H9 (cell line): ENCODE measurements around the gene TBX15. TPM values are rescaled to one million over a fixed set of nuclear protein-coding genes. Genes with fewer than 3 reads are reported as not detected.

ENCODE experiments used
- DNase-seq: peaks from one replicate; pipeline ENCODE4 v3.0.0-alpha.2; 2017
- H2AFZ ChIP-seq: one replicate; pipeline ENCODE4 v1.6.1; 2013; ENCODE audit warnings: mild to moderate bottlenecking, low read length, control low read depth, moderate library complexity
- H2AK5ac ChIP-seq: 2 replicates; pipeline ENCODE4 v1.6.1; 2013; ENCODE audit warnings: low read length, control low read depth, mixed read lengths; ENCODE audit not compliant: insufficient read length
- H2BK120ac ChIP-seq: one replicate; pipeline ENCODE4 v1.6.1; 2013; ENCODE audit warnings: low read depth, mild to moderate bottlenecking, low read length, control low read depth, inconsistent platforms; ENCODE audit not compliant: poor library complexity, severe bottlenecking
- H2BK12ac ChIP-seq: 2 replicates; pipeline ENCODE4 v1.6.1; 2013; ENCODE audit warnings: low read length, control low read depth, mixed read lengths, low read depth; ENCODE audit not compliant: insufficient read length
- H2BK15ac ChIP-seq: 2 replicates; pipeline ENCODE4 v1.6.1; 2013; ENCODE audit warnings: low read depth, low read length, control low read depth
- H2BK20ac ChIP-seq: one replicate; pipeline ENCODE4 v1.6.1; 2013; ENCODE audit warnings: low read depth, mild to moderate bottlenecking, low read length, control low read depth, inconsistent platforms; ENCODE audit not compliant: poor library complexity, severe bottlenecking
- H2BK5ac ChIP-seq: 2 replicates; pipeline ENCODE4 v1.6.1; 2013; ENCODE audit warnings: low read length, control low read depth, mixed read lengths; ENCODE audit not compliant: insufficient read length
- H3K14ac ChIP-seq: 2 replicates; pipeline ENCODE4 v1.6.1; 2013; ENCODE audit warnings: low read length, control low read depth; ENCODE audit not compliant: insufficient read depth
- H3K18ac ChIP-seq: 2 replicates; pipeline ENCODE4 v1.6.1; 2013; ENCODE audit warnings: low read depth, mild to moderate bottlenecking, mixed read lengths, low read length, control low read depth; ENCODE audit not compliant: insufficient read length
- H3K23ac ChIP-seq: 2 replicates; pipeline ENCODE4 v1.6.1; 2013; ENCODE audit warnings: low read length, control low read depth, mixed read lengths, low read depth; ENCODE audit not compliant: insufficient read length
- H3K23me2 ChIP-seq: 2 replicates; pipeline ENCODE4 v1.6.1; 2013; ENCODE audit warnings: low read depth, mild to moderate bottlenecking, mixed read lengths, low read length, control low read depth; ENCODE audit not compliant: insufficient read length, poor library complexity, severe bottlenecking
- H3K27ac ChIP-seq: 2 replicates; pipeline ENCODE4 v1.5.1; 2013; ENCODE audit warnings: low read length, control low read depth, mixed read lengths, low read depth; ENCODE audit not compliant: insufficient read length
- H3K27me3 ChIP-seq: 2 replicates; pipeline ENCODE4 v1.6.1; 2013; ENCODE audit warnings: low read length, control low read depth, inconsistent platforms; ENCODE audit not compliant: insufficient read depth
- H3K4ac ChIP-seq: 2 replicates; pipeline ENCODE4 v1.6.1; 2013; ENCODE audit warnings: low read depth, mild to moderate bottlenecking, control low read depth, inconsistent platforms, low read length, moderate library complexity
- H3K4me1 ChIP-seq: 2 replicates; pipeline ENCODE4 v1.6.1; 2013; ENCODE audit warnings: low read length, control low read depth, inconsistent platforms; ENCODE audit not compliant: insufficient read depth
- H3K4me2 ChIP-seq: 2 replicates; pipeline ENCODE4 v1.6.1; 2013; ENCODE audit warnings: low read length, control low read depth, mixed read lengths; ENCODE audit not compliant: insufficient read length, insufficient read depth
- H3K56ac ChIP-seq: 2 replicates; pipeline ENCODE4 v1.6.1; 2013; ENCODE audit warnings: low read depth, mild to moderate bottlenecking, mixed read lengths, low read length, control low read depth; ENCODE audit not compliant: insufficient read length
- H3K79me1 ChIP-seq: 2 replicates; pipeline ENCODE4 v1.6.1; 2013; ENCODE audit warnings: low read depth, mild to moderate bottlenecking, moderate library complexity, low read length, control low read depth, inconsistent platforms; ENCODE audit not compliant: insufficient read depth, poor library complexity, severe bottlenecking
- H3K79me2 ChIP-seq: 2 replicates; pipeline ENCODE4 v1.6.1; 2013; ENCODE audit warnings: low read length, control low read depth, inconsistent platforms; ENCODE audit not compliant: insufficient read depth
- H3K9ac ChIP-seq: 2 replicates; pipeline ENCODE4 v1.6.1; 2013; ENCODE audit warnings: low read length, control low read depth, mixed read lengths; ENCODE audit not compliant: insufficient read length; ENCODE audit errors: extremely low read depth
- H3K9me3 ChIP-seq: one replicate; pipeline ENCODE4 v1.6.1; 2013; ENCODE audit warnings: low read depth, low read length, inconsistent platforms; ENCODE audit not compliant: control insufficient read depth
- H3T11ph ChIP-seq: one replicate; pipeline ENCODE4 v1.6.1; 2013; ENCODE audit warnings: mild to moderate bottlenecking, low read length, control low read depth, inconsistent platforms
- H4K20me1 ChIP-seq: one replicate; pipeline ENCODE4 v1.6.1; 2013; ENCODE audit not compliant: control insufficient read depth, insufficient read length, insufficient read depth
- H4K5ac ChIP-seq: 2 replicates; pipeline ENCODE4 v1.6.1; 2013; ENCODE audit warnings: low read depth, mild to moderate bottlenecking, mixed read lengths, low read length, control low read depth; ENCODE audit not compliant: insufficient read length
- H4K8ac ChIP-seq: replicated peaks from 2 replicates; pipeline ENCODE4 v1.6.1; 2013; ENCODE audit warnings: low read length, control low read depth, mixed read lengths, low read depth; ENCODE audit not compliant: insufficient read length
- H4K91ac ChIP-seq: 2 replicates; pipeline ENCODE4 v1.6.1; 2013; ENCODE audit warnings: low read depth, mild to moderate bottlenecking, moderate library complexity, mixed read lengths, low read length, control low read depth; ENCODE audit not compliant: insufficient read length
- H3K27ac Mint-ChIP-seq, 3 experiments: 2 replicates in 2 of 3; 3 replicates in 1 of 3; pipeline ENCODE4 v1.8.0; 2020 to 2021; ENCODE audit warnings: mixed read lengths in 3 of 3, mild to moderate bottlenecking in 1 of 3, moderate library complexity in 1 of 3
- H3K27me3 Mint-ChIP-seq: 2 replicates; pipeline ENCODE4 v1.8.0; 2021; ENCODE audit warnings: low read depth, mild to moderate bottlenecking, moderate library complexity, mixed read lengths
- H3K36me3 Mint-ChIP-seq, 3 experiments: 2 replicates in 2 of 3; 3 replicates in 1 of 3; pipeline ENCODE4 v1.8.0; 2020 to 2021; ENCODE audit warnings: low read depth in 3 of 3, mixed read lengths in 3 of 3; ENCODE audit not compliant: insufficient read depth in 1 of 3
- H3K4me1 Mint-ChIP-seq, 2 experiments: 2 replicates each; pipeline ENCODE4 v1.8.0; 2020; ENCODE audit warnings: mixed read lengths in 2 of 2
- H3K4me3 Mint-ChIP-seq, 2 experiments: 2 replicates in 1 of 2; 3 replicates in 1 of 2; pipeline ENCODE4 v1.8.0; 2020 to 2021; ENCODE audit warnings: mild to moderate bottlenecking in 2 of 2, mixed read lengths in 2 of 2, moderate library complexity in 1 of 2
- H3K9me3 Mint-ChIP-seq, 2 experiments: 2 replicates in 1 of 2; 3 replicates in 1 of 2; pipeline ENCODE4 v1.8.0; 2020; ENCODE audit warnings: mild to moderate bottlenecking in 2 of 2, mixed read lengths in 2 of 2, moderate library complexity in 1 of 2
- CTCF ChIP-seq: fragments of 200-600 bp; sonication (generic); conservative IDR thresholded peaks from 3 replicates; pipeline ENCODE4 v1.8.0; 2021; ENCODE audit warnings: antibody characterized with exemption, mild to moderate bottlenecking
- WGBS: extraction: QIAGEN DNeasy Blood & Tissue Kit; methylation state at CpG from one replicate; pipeline ENCODE4 v1.1.7; 2013; ENCODE audit warnings: missing lambda C conversion rate, low lambda C conversion rate, mixed read lengths; ENCODE audit not compliant: insufficient read length; ENCODE audit errors: extremely low coverage; 5-methylcytosine and 5-hydroxymethylcytosine counted together
- total RNA-seq: library from RNA; stranded (reverse); gene quantifications from 2 replicates; pipeline ENCODE4 v1.2.1, GENCODE V29; 2021

TBX15 gene
- total RNA-seq, 1 experiment from 2014 or later: 0.07 TPM

- no peak for DNase-seq
- Histone ChIP-seq H3K23ac (no peak overlapping the region), H3K18ac (no peak overlapping the region), H3K4ac (no peak overlapping the region), H2AK5ac (no peak overlapping the region), H3K9me3 (no peaks in the 10 kb centered on the region), H2BK12ac (no peak overlapping the region), H3K79me2 (no peaks in the 10 kb centered on the region), H2BK20ac (no peak overlapping the region), H3K56ac (no peak overlapping the region), H4K5ac (no peak overlapping the region), H3K27me3 (no peaks in the 10 kb centered on the region), H2BK15ac (no peak overlapping the region), H3K9ac (no peak overlapping the region), H2BK120ac (no peak overlapping the region), H2AFZ (no peak overlapping the region), H3K23me2 (no peaks in the 10 kb centered on the region), H3K4me1 (no peaks in the 10 kb centered on the region; the same call in 1 of the 2 replicates), H2BK5ac (no peak overlapping the region), H3K4me2 (no peak overlapping the region), H3T11ph (no peak overlapping the region), H4K20me1 (no peaks in the 10 kb centered on the region), H4K91ac (no peak overlapping the region), H3K27ac (no peak overlapping the region), H4K8ac (no peak overlapping the region), H3K14ac (no peak overlapping the region), H3K79me1 (no peaks in the 10 kb centered on the region)
- Mint-ChIP-seq H3K36me3 (no peaks in the 10 kb centered on the region), H3K4me1 (no peaks in the 10 kb centered on the region), H3K27me3 (no peaks in the 10 kb centered on the region), H3K9me3 (no peaks in the 10 kb centered on the region), H3K27ac (no peak overlapping the region), H3K4me3 (no peak overlapping the region)
- no CpG with 5 or more reads among the region's 4 CpGs for WGBS
- TF ChIP-seq CTCF: no peak
Observed at GRCh38 chr1:118913818-118914217, 74.3 kb downstream of the TBX15 start.
